ENCODE measurements around the gene PNMT.
"Not testable (repeated sequence)": the region's sequence is repeated elsewhere in the genome, so short reads cannot be mapped to it uniquely, and the experiment has no call there.

GRCh38 chr17:39699157-39699817 lies 31.0 kb downstream of the PNMT start:
- not testable (repeated sequence) for TF ChIP-seq CTCF (conservative IDR thresholded peaks at IDR 0.05 in 1 of 2, IDR thresholded peaks at IDR 0.05 in 1 of 2; ENCODE audit: extremely low read depth in 1 of 2, insufficient read depth in 1 of 2, low read depth in 1 of 2, low read length in 2 of 2); EZH2 (IDR thresholded peaks at IDR 0.05; ENCODE audit: borderline replicate concordance, low read length)
